GM18951 (cell line): Measurements from ENCODE around the gene ABCA12.

ENCODE experiments used
- POLR2A ChIP-seq: IDR thresholded peaks from 4 replicates; pipeline ENCODE4 v1.6.1; 2011; ENCODE audit warnings: mild to moderate bottlenecking; ENCODE audit not compliant: insufficient read length, insufficient read depth; ENCODE audit errors: extremely low read depth
- in situ Hi-C: fragments of 300-500 bp; cut with MboI; formaldehyde crosslinking; loops from one replicate; pipeline ENCODE4 v1.12.0; 2022; ENCODE audit warnings: low sequenced_read_pairs, mixed read lengths, inconsistent platforms; ENCODE audit not compliant: unreplicated experiment

ABCA12 gene

GRCh38 chr2:214904634-214905033 lies 233.8 kb downstream of the ABCA12 start:
- in situ Hi-C loops = no loop called here
- no peak for TF ChIP-seq POLR2A

GRCh38 chr2:214904176-214904575 lies 234.2 kb downstream of the ABCA12 start:
- TF ChIP-seq POLR2A = no peak
- in situ Hi-C loops = no loop called here

GRCh38 chr2:214902286-214902685 lies 236.1 kb downstream of the ABCA12 start:
- in situ Hi-C loops = no loop called here

GRCh38 chr2:214899751-214900150 lies 238.7 kb downstream of the ABCA12 start:
- in situ Hi-C loops = no loop called here
- no peak for TF ChIP-seq POLR2A

More at GRCh38 chr2:214902286-214902685, 236.1 kb downstream of the ABCA12 start:
- no peak for TF ChIP-seq POLR2A

- no peak for TF ChIP-seq POLR2A
- in situ Hi-C loops = no loop called here
These were observed 242.2 kb downstream of the ABCA12 start for GRCh38 chr2:214896274-214896673.

- in situ Hi-C loops = no loop called here
- no peak for TF ChIP-seq POLR2A
These were observed 243.0 kb downstream of the ABCA12 start for GRCh38 chr2:214895469-214895868.

- no peak for TF ChIP-seq POLR2A
- in situ Hi-C loops = no loop called here
These were observed 249.1 kb downstream of the ABCA12 start for GRCh38 chr2:214889301-214889700.

GRCh38 chr2:214881647-214882202 lies 256.7 kb downstream of the ABCA12 start:
- in situ Hi-C loops = no loop called here

More at GRCh38 chr2:214881647-214882202, 256.7 kb downstream of the ABCA12 start:
- TF ChIP-seq POLR2A = no peak
